MM.1S (cell line): ENCODE data around the gene CD47.

ENCODE experiments used
- EZH2 ChIP-seq: fragments of 300-600 bp; sonication (generic); optimal IDR thresholded peaks from 2 replicates; pipeline ENCODE3; 2017; ENCODE audit warnings: low read depth, mild to moderate bottlenecking, antibody characterized with exemption, low read length, mixed read lengths
- TF ChIP-seq, protein P1 (sequence below): fragments of 300-600 bp; sonication (generic); IDR thresholded peaks from 2 replicates; pipeline ENCODE4 v1.5.1; 2016; ENCODE audit warnings: antibody characterized with exemption, low read length, mixed read lengths

DNA sequence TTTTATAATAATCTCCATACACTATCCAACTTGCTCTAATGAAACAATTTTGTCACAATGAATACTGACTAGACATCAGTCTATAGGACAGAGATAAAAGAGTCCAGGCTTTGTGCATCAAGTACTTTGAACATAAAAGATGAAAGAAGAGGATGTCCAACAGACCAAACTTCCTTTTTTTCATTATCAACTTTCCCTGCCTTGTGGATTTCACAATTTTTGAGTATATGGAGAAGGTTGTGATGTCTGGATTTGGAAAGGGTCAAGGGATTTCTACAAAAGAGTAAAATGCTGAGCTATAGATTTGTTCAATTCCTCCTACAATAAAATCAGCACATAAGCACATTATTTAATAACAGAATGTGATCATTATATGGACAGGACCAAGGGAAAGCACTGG lies 25.7 kb downstream of the CD47 start:
- TF ChIP-seq, protein P1, sequence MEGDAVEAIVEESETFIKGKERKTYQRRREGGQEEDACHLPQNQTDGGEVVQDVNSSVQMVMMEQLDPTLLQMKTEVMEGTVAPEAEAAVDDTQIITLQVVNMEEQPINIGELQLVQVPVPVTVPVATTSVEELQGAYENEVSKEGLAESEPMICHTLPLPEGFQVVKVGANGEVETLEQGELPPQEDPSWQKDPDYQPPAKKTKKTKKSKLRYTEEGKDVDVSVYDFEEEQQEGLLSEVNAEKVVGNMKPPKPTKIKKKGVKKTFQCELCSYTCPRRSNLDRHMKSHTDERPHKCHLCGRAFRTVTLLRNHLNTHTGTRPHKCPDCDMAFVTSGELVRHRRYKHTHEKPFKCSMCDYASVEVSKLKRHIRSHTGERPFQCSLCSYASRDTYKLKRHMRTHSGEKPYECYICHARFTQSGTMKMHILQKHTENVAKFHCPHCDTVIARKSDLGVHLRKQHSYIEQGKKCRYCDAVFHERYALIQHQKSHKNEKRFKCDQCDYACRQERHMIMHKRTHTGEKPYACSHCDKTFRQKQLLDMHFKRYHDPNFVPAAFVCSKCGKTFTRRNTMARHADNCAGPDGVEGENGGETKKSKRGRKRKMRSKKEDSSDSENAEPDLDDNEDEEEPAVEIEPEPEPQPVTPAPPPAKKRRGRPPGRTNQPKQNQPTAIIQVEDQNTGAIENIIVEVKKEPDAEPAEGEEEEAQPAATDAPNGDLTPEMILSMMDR = no peak
- no peak for TF ChIP-seq EZH2
